Common myeloid progenitor, CD34-positive (primary cell): ENCODE measurements around the gene CLC. TPM values are rescaled to one million over a fixed set of nuclear protein-coding genes. Genes with fewer than 3 reads are reported as not detected.

Source experiments
- CTCF ChIA-PET: fragments of 350-600 bp; sonication (Branson Sonifier 250); formaldehyde crosslinking; loops from one replicate; lab custom pipeline; 2021; ENCODE audit warnings: antibody characterized with exemption; lab: Charles Lee
- POLR2A ChIA-PET: fragments of 350-600 bp; sonication (Branson Sonifier 250); formaldehyde crosslinking; loops from one replicate; lab custom pipeline; 2021; ENCODE audit warnings: antibody characterized with exemption; lab: Charles Lee
- DNase-seq, 3 donors: peaks; one replicate each; pipeline versions ENCODE4 v3.0.0 to v3.0.0-alpha.2; 2013
- H3K27ac ChIP-seq, 2 experiments: 1 replicate in 1 of 2; 2 replicates in 1 of 2; pipeline ENCODE4 v1.7.0; 2013; ENCODE audit warnings: inconsistent platforms in 2 of 2, low read length in 2 of 2, mild to moderate bottlenecking in 2 of 2, low read depth in 1 of 2, moderate library complexity in 1 of 2; ENCODE audit not compliant: severe bottlenecking in 2 of 2, insufficient read depth in 1 of 2, poor library complexity in 1 of 2
- H3K27me3 ChIP-seq, 5 experiments: replicated peaks in 2 of 5; 1 replicate in 3 of 5; 2 replicates in 2 of 5; pipeline versions ENCODE4 v1.6.1 to v1.7.0; 2013; ENCODE audit warnings: low read length in 4 of 5, mild to moderate bottlenecking in 2 of 5, moderate library complexity in 2 of 5, inconsistent platforms in 1 of 5; ENCODE audit not compliant: insufficient read depth in 5 of 5, control insufficient read depth in 4 of 5
- H3K36me3 ChIP-seq, 4 experiments: 1 replicate in 2 of 4; 2 replicates in 2 of 4; pipeline versions ENCODE4 v1.6.1 to v1.7.0; 2013; ENCODE audit warnings: low read length in 3 of 4, control low read depth in 1 of 4, mild to moderate bottlenecking in 1 of 4; ENCODE audit not compliant: control insufficient read depth in 4 of 4, insufficient read depth in 4 of 4
- H3K4me1 ChIP-seq, 4 experiments: 1 replicate in 3 of 4; 2 replicates in 1 of 4; pipeline versions ENCODE4 v1.6.1 to v1.7.1; 2013; ENCODE audit warnings: low read length in 3 of 4, mild to moderate bottlenecking in 3 of 4, control low read depth in 1 of 4, inconsistent platforms in 1 of 4, moderate library complexity in 1 of 4; ENCODE audit not compliant: control insufficient read depth in 4 of 4, insufficient read depth in 4 of 4; ENCODE audit errors: control extremely low read depth in 1 of 4
- H3K4me3 ChIP-seq, 7 experiments: 1 replicate in 4 of 7; 2 replicates in 3 of 7; pipeline versions ENCODE4 v1.5.1 to v1.7.0; 2013; ENCODE audit warnings: mild to moderate bottlenecking in 7 of 7, low read length in 6 of 7, moderate library complexity in 6 of 7, inconsistent platforms in 2 of 7, low read depth in 2 of 7, control low read depth in 1 of 7; ENCODE audit not compliant: insufficient read depth in 4 of 7, control insufficient read depth in 1 of 7; ENCODE audit errors: extremely low read depth in 1 of 7
- H3K9me3 ChIP-seq, 5 experiments: 1 replicate in 4 of 5; 2 replicates in 1 of 5; pipeline versions ENCODE4 v1.6.1 to v1.7.1; 2013; ENCODE audit warnings: low read length in 4 of 5, mild to moderate bottlenecking in 2 of 5, inconsistent platforms in 1 of 5, low read depth in 1 of 5, moderate library complexity in 1 of 5; ENCODE audit not compliant: control insufficient read depth in 4 of 5, insufficient read depth in 2 of 5; ENCODE audit errors: control extremely low read depth in 1 of 5
- WGBS: methylation state at CpG from one replicate; pipeline ENCODE4 v1.1.5; 2013; ENCODE audit not compliant: insufficient coverage; 5-methylcytosine and 5-hydroxymethylcytosine counted together
- polyA plus RNA-seq: library from polyadenylated mRNA; unstranded; fragments of 120-200 nt; gene quantifications from one replicate; pipeline ENCODE4 v1.2.1, GENCODE V29; 2013

Gene CLC
- polyA plus RNA-seq = 13.4 TPM

GRCh38 chr19:39737891-39738290, at the start of gene CLC:
TSS of gene CLC (minus strand) at chr19:39738029. CDS start at chr19:39737952, 77 bp downstream.
- no peak within 1 kb of the TSS for H3K27ac ChIP-seq
- no peak for DNase-seq
- H3K36me3 ChIP-seq = no peaks in the 10 kb centered on the region
- ChIA-PET CTCF (no interaction called here), POLR2A (no interaction called here)
- H3K4me1 ChIP-seq = peaks cover 0 to 1% (median 0%) of the 10 kb centered on the region in 4 experiments
- peaks cover 0 to 5% (median 0%) of the 10 kb centered on the region in 5 experiments for H3K27me3 ChIP-seq
- no peak within 1 kb of the TSS for H3K4me3 ChIP-seq
- peaks cover 0 to 3% (median 0%) of the 10 kb centered on the region in 5 experiments for H3K9me3 ChIP-seq
- 50% methylated on average over 2 of the region's 3 CpGs for WGBS

GRCh38 chr19:39780894-39781293, 43.1 kb upstream of the CLC start:
- ChIA-PET CTCF (interaction anchor here (1.0 to 1.5 kb wide), 2 partner anchors 12 to 15 kb away, joined by 3 to 4 read pairs; no protein-coding TSS in a partner anchor), POLR2A (no interaction called here)
- Histone ChIP-seq H3K36me3 (no peaks in the 10 kb centered on the region), H3K27me3 (peaks cover 0 to 23% (median 3%) of the 10 kb centered on the region in 5 experiments), H3K27ac (no peak overlapping the region), H3K4me1 (no peaks in the 10 kb centered on the region), H3K9me3 (no peaks in the 10 kb centered on the region), H3K4me3 (no peak overlapping the region)
- no peak for DNase-seq
- WGBS = 83% methylated on average over 2 of the region's 3 CpGs

- H3K27ac ChIP-seq = no peak within 1 kb of the TSS
- no peaks in the 10 kb centered on the region for H3K4me1 ChIP-seq
- H3K9me3 ChIP-seq = no peaks in the 10 kb centered on the region
- ChIA-PET CTCF (no interaction called here), POLR2A (no interaction called here)
- H3K36me3 ChIP-seq = no peaks in the 10 kb centered on the region
- no peak for DNase-seq
- 90% methylated on average over 4 of the region's 4 CpGs for WGBS
- H3K27me3 ChIP-seq = peaks cover 0 to 17% (median 3%) of the 10 kb centered on the region in 5 experiments
- no peak within 1 kb of the TSS for H3K4me3 ChIP-seq
These were observed 40.9 kb upstream of the CLC start, which contains the start of gene LEUTX for GRCh38 chr19:39778763-39779162. TSS of gene LEUTX (plus strand) at chr19:39778854. CDS start at chr19:39778921, 67 bp downstream.

- H3K9me3 ChIP-seq = peaks cover 0 to 5% (median 4%) of the 10 kb centered on the region in 5 experiments
- no peaks in the 10 kb centered on the region for H3K36me3 ChIP-seq
- CTCF ChIA-PET = interaction anchor here (0.9 to 4.4 kb wide), 3 partner anchors 11 to 75 kb away, joined by 3 to 18 read pairs (median 4); no protein-coding TSS in a partner anchor
- peaks cover 3 to 11% (median 4%) of the 10 kb centered on the region in 5 experiments for H3K27me3 ChIP-seq
- H3K4me3 ChIP-seq = no peak overlapping the region
- no peaks in the 10 kb centered on the region for H3K4me1 ChIP-seq
- POLR2A ChIA-PET = no interaction called here
- no peak overlapping the region for H3K27ac ChIP-seq
- DNase-seq = no peak
- WGBS = 65% methylated on average over 3 of the region's 4 CpGs
These were observed 31.0 kb upstream of the CLC start for GRCh38 chr19:39768786-39769185.

- H3K4me3 ChIP-seq = no peak overlapping the region
- H3K4me1 ChIP-seq = no peaks in the 10 kb centered on the region
- H3K9me3 ChIP-seq = peaks cover 0 to 5% (median 4%) of the 10 kb centered on the region in 5 experiments
- POLR2A ChIA-PET = no interaction called here
- H3K27me3 ChIP-seq = peaks cover 3 to 11% (median 4%) of the 10 kb centered on the region in 5 experiments
- no peak overlapping the region for H3K27ac ChIP-seq
- H3K36me3 ChIP-seq = no peaks in the 10 kb centered on the region
- CTCF ChIA-PET = interaction anchor here (0.9 to 4.4 kb wide), 4 partner anchors 18 to 75 kb away, joined by 3 to 18 read pairs (median 3); no protein-coding TSS in a partner anchor
- 83% methylated on average over 8 of the region's 8 CpGs for WGBS
- DNase-seq = no peak
These were observed 30.5 kb upstream of the CLC start for GRCh38 chr19:39768334-39768733.

- Histone ChIP-seq H3K4me3 (no peak overlapping the region), H3K4me1 (no peaks in the 10 kb centered on the region), H3K27me3 (peaks cover 0 to 11% (median 3%) of the 10 kb centered on the region in 5 experiments), H3K27ac (no peak overlapping the region), H3K9me3 (peaks cover 0 to 5% (median 4%) of the 10 kb centered on the region in 5 experiments), H3K36me3 (no peaks in the 10 kb centered on the region)
- peak; percentile 45 to 51 (median 48) for DNase-seq
- 76% methylated on average over 3 of the region's 16 CpGs for WGBS
- POLR2A ChIA-PET = no interaction called here
- CTCF ChIA-PET = interaction anchor here (0.9 to 4.4 kb wide), 6 partner anchors 10 to 79 kb away, joined by 4 to 18 read pairs (median 4); no protein-coding TSS in a partner anchor
These were observed 27.6 kb upstream of the CLC start for GRCh38 chr19:39765091-39766076.
